Ishikawa (cell line): ENCODE results near the gene GHRL.

Experiments
- CEBPB ChIP-seq: IDR thresholded peaks from 2 replicates; pipeline ENCODE4 v1.6.1; 2012
- EP300 ChIP-seq: IDR thresholded peaks from 2 replicates; pipeline ENCODE4 v1.6.1; 2012; ENCODE audit warnings: borderline replicate concordance
- RAD21 ChIP-seq: IDR thresholded peaks from 2 replicates; pipeline ENCODE4 v1.6.1; 2012; ENCODE audit warnings: low read depth
- TAF1 ChIP-seq: IDR thresholded peaks from 2 replicates; pipeline ENCODE4 v1.6.1; 2012; ENCODE audit warnings: low read depth, mild to moderate bottlenecking
- YY1 ChIP-seq: IDR thresholded peaks from 2 replicates; pipeline ENCODE4 v1.6.1; 2012; ENCODE audit warnings: low read depth
- TF ChIP-seq, protein P1 (sequence below): IDR thresholded peaks from 2 replicates; pipeline ENCODE4 v1.6.1; 2012
- TF ChIP-seq, protein P2 (sequence below): IDR thresholded peaks from 2 replicates; pipeline ENCODE4 v1.6.1; 2012; ENCODE audit warnings: low read depth, mild to moderate bottlenecking

DNA sequence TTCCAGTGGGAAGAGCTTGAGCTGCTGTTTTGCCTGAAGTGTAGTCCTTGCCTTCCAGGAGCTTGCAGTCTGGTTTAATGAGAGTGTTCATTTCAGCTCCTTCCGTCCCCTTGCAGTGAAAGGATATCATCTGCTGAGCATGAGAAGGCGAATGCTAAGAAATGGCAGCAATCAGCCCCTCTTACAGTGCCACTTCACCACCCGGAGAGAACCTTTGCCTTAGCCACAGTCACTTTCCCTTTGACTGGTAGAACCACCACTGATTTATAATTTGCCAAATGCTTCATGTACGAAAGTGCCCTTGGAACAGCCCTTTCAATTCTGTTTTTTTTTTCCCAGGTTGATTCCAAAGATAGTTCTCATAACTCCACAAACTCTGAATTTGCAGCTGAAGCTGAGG, 32.9 kb downstream of the GHRL start:
- TF ChIP-seq EP300, result no peak
- TF ChIP-seq, protein P1, sequence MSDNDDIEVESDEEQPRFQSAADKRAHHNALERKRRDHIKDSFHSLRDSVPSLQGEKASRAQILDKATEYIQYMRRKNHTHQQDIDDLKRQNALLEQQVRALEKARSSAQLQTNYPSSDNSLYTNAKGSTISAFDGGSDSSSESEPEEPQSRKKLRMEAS, result no peak
- TF ChIP-seq, protein P2, sequence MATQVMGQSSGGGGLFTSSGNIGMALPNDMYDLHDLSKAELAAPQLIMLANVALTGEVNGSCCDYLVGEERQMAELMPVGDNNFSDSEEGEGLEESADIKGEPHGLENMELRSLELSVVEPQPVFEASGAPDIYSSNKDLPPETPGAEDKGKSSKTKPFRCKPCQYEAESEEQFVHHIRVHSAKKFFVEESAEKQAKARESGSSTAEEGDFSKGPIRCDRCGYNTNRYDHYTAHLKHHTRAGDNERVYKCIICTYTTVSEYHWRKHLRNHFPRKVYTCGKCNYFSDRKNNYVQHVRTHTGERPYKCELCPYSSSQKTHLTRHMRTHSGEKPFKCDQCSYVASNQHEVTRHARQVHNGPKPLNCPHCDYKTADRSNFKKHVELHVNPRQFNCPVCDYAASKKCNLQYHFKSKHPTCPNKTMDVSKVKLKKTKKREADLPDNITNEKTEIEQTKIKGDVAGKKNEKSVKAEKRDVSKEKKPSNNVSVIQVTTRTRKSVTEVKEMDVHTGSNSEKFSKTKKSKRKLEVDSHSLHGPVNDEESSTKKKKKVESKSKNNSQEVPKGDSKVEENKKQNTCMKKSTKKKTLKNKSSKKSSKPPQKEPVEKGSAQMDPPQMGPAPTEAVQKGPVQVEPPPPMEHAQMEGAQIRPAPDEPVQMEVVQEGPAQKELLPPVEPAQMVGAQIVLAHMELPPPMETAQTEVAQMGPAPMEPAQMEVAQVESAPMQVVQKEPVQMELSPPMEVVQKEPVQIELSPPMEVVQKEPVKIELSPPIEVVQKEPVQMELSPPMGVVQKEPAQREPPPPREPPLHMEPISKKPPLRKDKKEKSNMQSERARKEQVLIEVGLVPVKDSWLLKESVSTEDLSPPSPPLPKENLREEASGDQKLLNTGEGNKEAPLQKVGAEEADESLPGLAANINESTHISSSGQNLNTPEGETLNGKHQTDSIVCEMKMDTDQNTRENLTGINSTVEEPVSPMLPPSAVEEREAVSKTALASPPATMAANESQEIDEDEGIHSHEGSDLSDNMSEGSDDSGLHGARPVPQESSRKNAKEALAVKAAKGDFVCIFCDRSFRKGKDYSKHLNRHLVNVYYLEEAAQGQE, result no peak
- TF ChIP-seq YY1, result no peak
- no peak for TF ChIP-seq RAD21
- no peak for TF ChIP-seq TAF1
- TF ChIP-seq CEBPB, result no peak
